ENCODE measurements around the gene TAF5. TPM values are rescaled to one million over a fixed set of nuclear protein-coding genes. Genes with fewer than 3 reads are reported as not detected.
"Not testable (repeated sequence)": the region's sequence is repeated elsewhere in the genome, so short reads cannot be mapped to it uniquely, and the experiment has no call there.

The TAF5 gene
- 10 to 100 TPM in 1 of 2 donors, 1 to 10 TPM in 1; 10.0 to 21.8 TPM for total RNA-seq

- H3K36me3 Mint-ChIP-seq, result peaks cover 0 to 5% of the 10 kb centered on the region in 2 donors
- ATAC-seq (peak; percentile 62 to 64), DNase-seq (ENCODE audit: low spot score in 2 of 2) (peak; percentile 89 to 92)
- H3K9me3 Mint-ChIP-seq, result no peaks in the 10 kb centered on the region
- peak within 1 kb of the TSS; percentile 92 to 95 for H3K27ac Mint-ChIP-seq
Measured at GRCh38 chr10:103367782-103368518, at the start of gene TAF5. Gene TAF5 (plus strand): TSS chr10:103367976. CDS start chr10:103367990, 14 bp downstream.

- ATAC-seq, result no peak
- H3K27ac Mint-ChIP-seq, result no peak overlapping the region
- no peaks in the 10 kb centered on the region for H3K9me3 Mint-ChIP-seq
- peaks cover under 1 to 12% of the 10 kb centered on the region in 2 donors for H3K36me3 Mint-ChIP-seq
- DNase-seq (ENCODE audit: low spot score in 2 of 2), result no peak
Measured at GRCh38 chr10:103327906-103328305, 39.9 kb upstream of the TAF5 start.

- no peaks in the 10 kb centered on the region for H3K9me3 Mint-ChIP-seq
- H3K36me3 Mint-ChIP-seq, result peaks cover 5 to 16% of the 10 kb centered on the region in 2 donors
- ATAC-seq (no peak), DNase-seq (ENCODE audit: low spot score in 2 of 2) (no peak)
- H3K27ac Mint-ChIP-seq, result no peak overlapping the region
Measured at GRCh38 chr10:103333934-103334520, 33.7 kb upstream of the TAF5 start.

- Mint-ChIP-seq H3K36me3 (peaks cover 5 to 16% of the 10 kb centered on the region in 2 donors), H3K27ac (no peak overlapping the region), H3K9me3 (no peaks in the 10 kb centered on the region)
- ATAC-seq, result no peak
- DNase-seq (ENCODE audit: low spot score in 2 of 2), result no peak
Measured at GRCh38 chr10:103334567-103334966, 33.2 kb upstream of the TAF5 start.

GRCh38 chr10:103336370-103336769 is 31.4 kb upstream of the TAF5 start:
- Mint-ChIP-seq H3K27ac (no peak overlapping the region), H3K36me3 (peaks cover 5 to 16% of the 10 kb centered on the region in 2 donors), H3K9me3 (no peaks in the 10 kb centered on the region)
- ATAC-seq (no peak), DNase-seq (ENCODE audit: low spot score in 2 of 2) (no peak)

GRCh38 chr10:103350175-103350516 is 17.6 kb upstream of the TAF5 start:
- peak in 1 of 2 donors; percentile 5 for ATAC-seq

GRCh38 chr10:103350517-103351260 is 17.1 kb upstream of the TAF5 start, which contains the start of gene PCGF6:
Gene PCGF6 (minus strand): TSS chr10:103351140. CDS start chr10:103351066, 74 bp downstream.
- peak; percentile 74 to 86 for DNase-seq (ENCODE audit: low spot score in 2 of 2)
- ATAC-seq, result peak; percentile 90 to 92
- peaks cover 0 to 16% of the 10 kb centered on the region in 2 donors for H3K36me3 Mint-ChIP-seq
- no peaks in the 10 kb centered on the region for H3K9me3 Mint-ChIP-seq
- peak within 1 kb of the TSS; percentile 87 to 97 for H3K27ac Mint-ChIP-seq

More at GRCh38 chr10:103350175-103350516, 17.6 kb upstream of the TAF5 start:
- peak overlapping the region; percentile 87 to 94 for H3K27ac Mint-ChIP-seq
- no peak for DNase-seq (ENCODE audit: low spot score in 2 of 2)
- H3K36me3 Mint-ChIP-seq, result peaks cover 0 to 16% of the 10 kb centered on the region in 2 donors
- no peaks in the 10 kb centered on the region for H3K9me3 Mint-ChIP-seq

GRCh38 chr10:103353281-103353680 is 14.5 kb upstream of the TAF5 start:
- H3K9me3 Mint-ChIP-seq, result no peaks in the 10 kb centered on the region
- H3K36me3 Mint-ChIP-seq, result peaks cover 0 to 16% of the 10 kb centered on the region in 2 donors
- ATAC-seq (no peak), DNase-seq (ENCODE audit: low spot score in 2 of 2) (no peak)
- no peak overlapping the region for H3K27ac Mint-ChIP-seq

GRCh38 chr10:103354567-103354966 is 13.2 kb upstream of the TAF5 start:
- DNase-seq (ENCODE audit: low spot score in 2 of 2); ATAC-seq; H3K9me3 Mint-ChIP-seq; H3K27ac Mint-ChIP-seq: not testable (repeated sequence)
- H3K36me3 Mint-ChIP-seq, result peaks cover 0 to 10% of the 10 kb centered on the region in 2 donors

- Mint-ChIP-seq H3K9me3 (no peaks in the 10 kb centered on the region), H3K36me3 (peaks cover 0 to 4% of the 10 kb centered on the region in 2 donors), H3K27ac (no peak overlapping the region)
- no peak for ATAC-seq
- DNase-seq (ENCODE audit: low spot score in 2 of 2), result no peak
Measured at GRCh38 chr10:103355906-103356599, 11.7 kb upstream of the TAF5 start.

- H3K27ac Mint-ChIP-seq; ATAC-seq; H3K9me3 Mint-ChIP-seq; H3K36me3 Mint-ChIP-seq; DNase-seq (ENCODE audit: low spot score in 2 of 2): not testable (repeated sequence)
Measured at GRCh38 chr10:103359493-103359892, 8.3 kb upstream of the TAF5 start.

- H3K36me3 Mint-ChIP-seq; H3K9me3 Mint-ChIP-seq; DNase-seq (ENCODE audit: low spot score in 2 of 2); H3K27ac Mint-ChIP-seq: not testable (repeated sequence)
- ATAC-seq, result peak; percentile 18 to 52
Measured at GRCh38 chr10:103360791-103361190, 7.0 kb upstream of the TAF5 start.

- peak overlapping the region; percentile 92 to 95 for H3K27ac Mint-ChIP-seq
- peak in 1 of 2 donors; percentile 0 for ATAC-seq
- H3K36me3 Mint-ChIP-seq, result peaks cover 0 to 5% of the 10 kb centered on the region in 2 donors
- DNase-seq (ENCODE audit: low spot score in 2 of 2), result no peak
- no peaks in the 10 kb centered on the region for H3K9me3 Mint-ChIP-seq
Measured at GRCh38 chr10:103367379-103367781, 396 bp upstream of the TAF5 start.

GRCh38 chr10:103373544-103373943 is 5.8 kb downstream of the TAF5 start:
- peaks cover 11 to 21% of the 10 kb centered on the region in 2 donors for H3K36me3 Mint-ChIP-seq
- DNase-seq (ENCODE audit: low spot score in 2 of 2) (no peak), ATAC-seq (peak; percentile 33 to 62)
- H3K9me3 Mint-ChIP-seq, result no peaks in the 10 kb centered on the region
- H3K27ac Mint-ChIP-seq, result peak overlapping the region; percentile 46 to 91

GRCh38 chr10:103374263-103374662 is 6.5 kb downstream of the TAF5 start:
- no peaks in the 10 kb centered on the region for H3K9me3 Mint-ChIP-seq
- H3K36me3 Mint-ChIP-seq, result peaks cover 11 to 21% of the 10 kb centered on the region in 2 donors
- ATAC-seq, result no peak
- H3K27ac Mint-ChIP-seq, result no peak overlapping the region
- DNase-seq (ENCODE audit: low spot score in 2 of 2), result no peak

- no peaks in the 10 kb centered on the region for H3K36me3 Mint-ChIP-seq
- ATAC-seq, result no peak
Measured at GRCh38 chr10:103382769-103383168, 15.0 kb downstream of the TAF5 start.

More at GRCh38 chr10:103382769-103383168, 15.0 kb downstream of the TAF5 start:
- Mint-ChIP-seq H3K9me3 (no peaks in the 10 kb centered on the region), H3K27ac (no peak overlapping the region)
- DNase-seq (ENCODE audit: low spot score in 2 of 2), result no peak

All from activated naive CD4-positive, alpha-beta T cell treated with anti-CD3 and anti-CD28 coated beads, Interleukin-2, amount 50 U/mL, for 72 hours (primary cell).